K562 (cell line): Measurements from ENCODE around the gene TMEM11. TPM values are rescaled to one million over a fixed set of nuclear protein-coding genes. Genes with fewer than 3 reads are reported as not detected.

ENCODE experiments used
- HMBOX1 ChIP-seq: sonication (generic); IDR thresholded peaks from 2 replicates; pipeline ENCODE4 v1.6.1; 2016
- HNRNPL ChIP-seq: fragments of 200-400 bp; formaldehyde crosslinking; IDR thresholded peaks from 2 replicates; pipeline ENCODE4 v1.6.1; 2017; ENCODE audit warnings: low read depth, mild to moderate bottlenecking, low read length
- NFRKB ChIP-seq: fragments of 450-650 bp; IDR thresholded peaks from 2 replicates; pipeline ENCODE4 v1.6.1; 2016; ENCODE audit warnings: low read depth
- NR2F6 ChIP-seq: fragments of 450-650 bp; formaldehyde crosslinking; IDR thresholded peaks from 2 replicates; pipeline ENCODE4 v1.4.0; 2020; ENCODE audit warnings: mild to moderate bottlenecking
- RNF2 ChIP-seq: sonication (generic); IDR thresholded peaks from 2 replicates; pipeline ENCODE4 v1.6.1; 2016
- SIRT6 ChIP-seq: IDR thresholded peaks from one replicate; pipeline ENCODE4 v1.6.1; 2012; ENCODE audit warnings: low read depth, mild to moderate bottlenecking, control low read depth, inconsistent platforms, low read length, moderate library complexity
- STAT6 ChIP-seq: sonication (generic); formaldehyde crosslinking; IDR thresholded peaks from 2 replicates; pipeline ENCODE4 v1.8.1; 2023; ENCODE audit warnings: mild to moderate bottlenecking, missing genetic modification reagents
- U2AF1 ChIP-seq: fragments of 200-400 bp; formaldehyde crosslinking; optimal IDR thresholded peaks from 2 replicates; pipeline ENCODE3; 2017; ENCODE audit warnings: mild to moderate bottlenecking, low read depth, low read length, moderate library complexity
- ZMIZ1 ChIP-seq, 2 experiments: fragments of 150-350 bp in 1 of 2; IDR thresholded peaks; 2 replicates each; pipeline ENCODE4 v1.6.1; 2012 to 2016; ENCODE audit warnings: low read depth in 2 of 2, low read length in 2 of 2, mild to moderate bottlenecking in 1 of 2, moderate library complexity in 1 of 2
- ZNF12 ChIP-seq: sonication (generic); formaldehyde crosslinking; IDR thresholded peaks from 2 replicates; pipeline ENCODE4 v1.4.0; 2020; ENCODE audit warnings: mild to moderate bottlenecking, missing genetic modification reagents
- ZNF324 ChIP-seq: fragments of 250-450 bp; sonication (Bioruptor Pico); IDR thresholded peaks from 2 replicates; pipeline ENCODE4 v1.4.0; 2020; ENCODE audit warnings: mild to moderate bottlenecking
- polyA plus RNA-seq, 8 experiments: library from polyadenylated mRNA; depleted of rRNA in 4 of 8; stranded (reverse) in 5 of 8; unstranded in 3 of 8; fragments of >200 nt; fragmentation: Nextera tagmentation in 2 of 8; fragmentation: Illumina TruSeq in 1 of 8; extraction: Ambion mirVana in 2 of 8; extraction: Trizol in 1 of 8; gene quantifications; 2 replicates each; pipeline versions ENCODE4 v1.2.1 to v1.2.3, GENCODE V29; 2011 to 2014; ENCODE audit warnings: inconsistent platforms in 1 of 8, missing spikeins in 1 of 8
- total RNA-seq, 7 experiments: library from RNA; depleted of rRNA in 6 of 7; stranded (reverse); fragments of >200 nt in 6 of 7; fragmentation: Illumina TruSeq in 2 of 7; extraction: Trizol in 2 of 7; gene quantifications; 2 replicates each; pipeline versions ENCODE4 v1.2.1 to v1.2.3, GENCODE V29; 2011 to 2021; ENCODE audit warnings: low replicate concordance in 1 of 7

Gene TMEM11
- total and polyA plus RNA-seq, 9 of the 15 experiments (the other 6 are each of a cell fraction or from before 2014, with no cell fraction given), result 12.0 to 40.7 (median 30.0) TPM

- TF ChIP-seq HMBOX1 (no peak), U2AF1 (no peak), NFRKB (peak; percentile 89), ZMIZ1 (IDR thresholded peaks at IDR 0.05; ENCODE audit: low read depth in 2 of 2, low read length in 2 of 2) (no peak), ZNF324 (no peak), RNF2 (no peak), STAT6 (CRISPR knock-in tag) (no peak), SIRT6 (no peak), HNRNPL (peak; percentile 46; the same call in 1 of the 2 replicates), NR2F6 (CRISPR knock-in tag) (no peak), ZNF12 (no peak)
These were observed at the start of gene TMEM11 (continued) for GRCh38 chr17:21214015-21214776.
